Subcutaneous adipose tissue (tissue), 4 donors: ENCODE data around the gene NTRK1. TPM values are rescaled to one million over a fixed set of nuclear protein-coding genes. Genes with fewer than 3 reads are reported as not detected.

Experiments
- CTCF ChIP-seq: fragments of 450-650 bp; IDR thresholded peaks from one replicate; pipeline ENCODE4 v1.5.1; 2016; ENCODE audit warnings: low read depth, mild to moderate bottlenecking, control low read depth, antibody characterized with exemption, moderate library complexity
- total RNA-seq, 4 donors: library from RNA; depleted of rRNA; stranded (reverse); fragments of >200 nt; gene quantifications; one replicate each; pipeline ENCODE4 v1.1.0, GENCODE V29; 2016

Gene NTRK1
- total RNA-seq, 4 donors from 2014 or later, result 0.49 to 0.85 TPM; not detected in 2

- no peak for TF ChIP-seq CTCF
Observed at GRCh38 chr1:156839426-156840109, 21.1 kb upstream of the NTRK1 start.

GRCh38 chr1:156840186-156840897 lies 20.3 kb upstream of the NTRK1 start:
- no peak for TF ChIP-seq CTCF

- TF ChIP-seq CTCF, result no peak
Observed at GRCh38 chr1:156840898-156841279, 19.8 kb upstream of the NTRK1 start.

DNA sequence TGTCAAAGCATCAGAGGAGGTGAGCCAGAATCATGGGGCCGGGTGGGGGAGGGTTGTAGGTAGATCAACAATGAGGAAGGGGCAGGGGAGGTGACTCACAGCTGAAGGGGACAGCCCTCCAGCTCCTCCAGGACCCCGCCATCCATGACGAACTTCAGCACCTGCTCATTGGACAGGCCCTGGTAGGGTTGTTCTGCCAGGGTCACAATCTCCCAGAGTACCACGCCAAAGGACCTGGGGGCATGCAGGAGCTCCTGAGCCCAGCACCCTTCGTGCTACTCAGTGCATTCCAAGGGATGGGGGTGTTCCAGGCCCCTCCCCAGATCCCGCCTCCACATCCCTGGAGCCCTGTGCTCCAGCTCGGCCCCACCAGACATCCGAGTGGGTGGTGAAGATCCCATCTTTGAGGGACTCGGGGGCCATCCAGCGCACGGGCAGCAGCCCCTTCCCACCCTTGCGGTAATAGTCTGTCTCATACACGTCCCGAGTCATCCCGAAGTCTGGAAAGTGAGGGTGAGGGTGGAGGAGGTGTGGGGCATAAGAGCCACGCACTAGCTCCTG lies 19.3 kb upstream of the NTRK1 start:
- no peak for TF ChIP-seq CTCF

- TF ChIP-seq CTCF, result no peak
Observed at GRCh38 chr1:156842618-156843300, 17.9 kb upstream of the NTRK1 start.

DNA sequence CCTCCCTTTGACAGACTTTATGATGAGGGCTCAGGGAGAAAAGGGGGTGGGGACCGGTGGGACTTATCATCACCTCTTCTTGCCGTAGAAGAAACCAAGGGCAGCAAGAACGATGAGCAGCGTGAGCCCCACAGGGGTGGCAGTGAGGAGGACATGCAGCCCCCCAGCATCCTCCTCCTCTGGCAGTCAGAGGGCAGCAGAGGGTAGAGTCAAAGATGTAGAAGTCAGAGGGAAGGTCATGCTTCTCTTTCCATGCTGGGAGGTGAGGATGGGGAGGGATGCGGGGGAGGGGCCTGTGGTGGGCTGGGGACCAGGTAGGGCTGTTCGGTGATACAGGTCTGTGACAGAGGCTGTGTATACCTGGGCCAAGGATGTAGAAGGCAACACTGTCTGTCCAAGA lies 16.6 kb upstream of the NTRK1 start:
- TF ChIP-seq CTCF, result no peak

DNA sequence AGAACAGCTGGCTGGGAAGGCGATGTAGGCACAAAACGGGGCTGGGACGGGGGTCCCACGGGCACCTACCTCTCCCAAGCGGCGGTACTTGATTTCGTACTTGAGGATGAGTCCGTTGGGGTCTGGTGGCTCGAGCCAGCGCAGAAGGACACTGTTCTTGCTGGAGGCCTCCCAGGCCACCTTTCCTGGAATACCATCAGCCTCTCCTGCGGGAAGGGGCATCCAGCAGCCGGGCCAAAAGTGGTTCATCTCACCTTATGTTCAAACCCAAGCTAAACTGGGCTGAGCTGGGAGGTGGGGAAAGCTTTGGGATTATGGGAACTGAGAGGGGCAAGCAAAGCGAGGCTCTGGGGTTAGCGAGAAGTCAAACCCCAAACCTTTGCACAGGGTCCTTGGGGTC lies 16.0 kb upstream of the NTRK1 start:
- TF ChIP-seq CTCF, result no peak
